ENCODE data around the gene TCF12.

DNA sequence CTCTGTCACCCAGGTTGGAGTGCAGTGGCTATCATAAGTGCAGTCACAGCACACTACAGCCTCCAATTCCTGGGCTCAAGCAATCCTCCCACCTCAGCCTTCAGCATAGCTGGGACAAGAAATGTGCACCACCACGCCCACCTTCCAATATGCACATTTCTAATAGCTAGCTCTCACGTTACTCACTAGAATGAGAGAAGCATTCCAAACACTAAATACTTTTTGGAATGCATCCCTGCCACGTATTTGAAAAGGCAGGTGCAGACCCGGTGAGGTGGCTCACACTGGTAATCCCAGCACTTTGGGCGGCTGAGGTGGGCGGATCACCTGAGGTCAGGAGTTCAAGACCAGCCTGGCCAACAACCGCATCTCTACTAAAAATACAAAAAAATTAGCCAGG lies 7.6 kb upstream of the TCF12 start:
- TF ChIP-seq EP300 (IDR thresholded peaks at IDR 0.05) (no peak), CTCF (IDR thresholded peaks at IDR 0.05) (no peak), POLR2A (IDR thresholded peaks at IDR 0.05; ENCODE audit: low read depth) (no peak)

Data from esophagus muscularis mucosa (tissue), 4 donors.